HUES48 (cell line): ENCODE measurements around the gene EMCN.

ENCODE experiments used
- H3K27ac ChIP-seq: one replicate; pipeline ENCODE4 v1.7.0; 2013; ENCODE audit warnings: low read depth, low read length, inconsistent platforms
- H3K27me3 ChIP-seq: 2 replicates; pipeline ENCODE4 v1.6.1; 2013; ENCODE audit warnings: mild to moderate bottlenecking, low read length; ENCODE audit not compliant: control insufficient read depth, insufficient read depth
- H3K36me3 ChIP-seq: 2 replicates; pipeline ENCODE4 v1.6.1; 2013; ENCODE audit warnings: low read length; ENCODE audit not compliant: control insufficient read depth, insufficient read depth
- H3K4me1 ChIP-seq: 2 replicates; pipeline ENCODE4 v1.6.1; 2013; ENCODE audit warnings: mild to moderate bottlenecking, low read length; ENCODE audit not compliant: control insufficient read depth, insufficient read depth
- H3K4me3 ChIP-seq: 2 replicates; pipeline ENCODE4 v1.5.1; 2013; ENCODE audit warnings: mild to moderate bottlenecking, low read depth, low read length
- H3K9ac ChIP-seq: 2 replicates; pipeline ENCODE4 v1.6.1; 2013; ENCODE audit warnings: mild to moderate bottlenecking, low read depth, low read length, moderate library complexity
- H3K9me3 ChIP-seq: 2 replicates; pipeline ENCODE4 v1.6.1; 2013; ENCODE audit warnings: low read length; ENCODE audit not compliant: control insufficient read depth, insufficient read depth

The EMCN gene

GRCh38 chr4:100525686-100526085 lies 7.9 kb upstream of the EMCN start:
- no peaks in the 10 kb centered on the region for H3K36me3 ChIP-seq
- no peaks in the 10 kb centered on the region for H3K27me3 ChIP-seq
- no peak overlapping the region for H3K4me3 ChIP-seq
- no peaks in the 10 kb centered on the region for H3K4me1 ChIP-seq
- H3K27ac ChIP-seq, result no peak overlapping the region
- no peaks in the 10 kb centered on the region for H3K9me3 ChIP-seq
- H3K9ac ChIP-seq, result no peak overlapping the region

- Histone ChIP-seq H3K4me1 (peaks cover 6% of the 10 kb centered on the region; the same call in 1 of the 2 replicates), H3K9ac (no peak overlapping the region), H3K27ac (no peak overlapping the region), H3K27me3 (no peaks in the 10 kb centered on the region), H3K36me3 (no peaks in the 10 kb centered on the region), H3K9me3 (no peaks in the 10 kb centered on the region), H3K4me3 (no peak overlapping the region)
Observed at GRCh38 chr4:100519205-100519604, 1.4 kb upstream of the EMCN start.

- no peak overlapping the region for H3K4me3 ChIP-seq
- H3K9me3 ChIP-seq, result no peaks in the 10 kb centered on the region
- H3K27ac ChIP-seq, result no peak overlapping the region
- no peaks in the 10 kb centered on the region for H3K27me3 ChIP-seq
- no peaks in the 10 kb centered on the region for H3K36me3 ChIP-seq
- H3K4me1 ChIP-seq, result peaks cover 6% of the 10 kb centered on the region; the same call in 1 of the 2 replicates
- H3K9ac ChIP-seq, result no peak overlapping the region
Observed at GRCh38 chr4:100516225-100516624, 1.6 kb downstream of the EMCN start.

- Histone ChIP-seq H3K9ac (no peak overlapping the region), H3K9me3 (no peaks in the 10 kb centered on the region), H3K4me1 (peaks cover 6% of the 10 kb centered on the region; the same call in 1 of the 2 replicates), H3K36me3 (no peaks in the 10 kb centered on the region), H3K4me3 (no peak overlapping the region), H3K27ac (no peak overlapping the region), H3K27me3 (no peaks in the 10 kb centered on the region)
Observed at GRCh38 chr4:100511896-100512295, 5.9 kb downstream of the EMCN start.

GRCh38 chr4:100510551-100510950 lies 7.3 kb downstream of the EMCN start:
- H3K4me3 ChIP-seq, result no peak overlapping the region
- H3K9me3 ChIP-seq, result no peaks in the 10 kb centered on the region; the same call in 1 of the 2 replicates
- H3K9ac ChIP-seq, result no peak overlapping the region
- H3K27ac ChIP-seq, result no peak overlapping the region
- H3K36me3 ChIP-seq, result no peaks in the 10 kb centered on the region
- H3K27me3 ChIP-seq, result no peaks in the 10 kb centered on the region
- H3K4me1 ChIP-seq, result no peaks in the 10 kb centered on the region; the same call in 1 of the 2 replicates

GRCh38 chr4:100509386-100509785 lies 8.4 kb downstream of the EMCN start:
- H3K4me1 ChIP-seq, result no peaks in the 10 kb centered on the region; the same call in 1 of the 2 replicates

GRCh38 chr4:100508691-100509090 lies 9.1 kb downstream of the EMCN start:
- peaks cover 2% of the 10 kb centered on the region; the same call in 1 of the 2 replicates for H3K9me3 ChIP-seq
- no peak overlapping the region for H3K9ac ChIP-seq
- no peaks in the 10 kb centered on the region for H3K27me3 ChIP-seq
- no peak overlapping the region for H3K4me3 ChIP-seq
- H3K4me1 ChIP-seq, result no peaks in the 10 kb centered on the region; the same call in 1 of the 2 replicates
- no peaks in the 10 kb centered on the region for H3K36me3 ChIP-seq
- no peak overlapping the region for H3K27ac ChIP-seq

More at GRCh38 chr4:100509386-100509785, 8.4 kb downstream of the EMCN start:
- Histone ChIP-seq H3K27me3 (no peaks in the 10 kb centered on the region), H3K36me3 (no peaks in the 10 kb centered on the region), H3K9me3 (peaks cover 2% of the 10 kb centered on the region; the same call in 1 of the 2 replicates), H3K9ac (no peak overlapping the region), H3K27ac (no peak overlapping the region), H3K4me3 (no peak overlapping the region)

- Histone ChIP-seq H3K27ac (no peak overlapping the region), H3K9ac (no peak overlapping the region), H3K36me3 (no peaks in the 10 kb centered on the region), H3K4me3 (no peak overlapping the region), H3K4me1 (no peaks in the 10 kb centered on the region; the same call in 1 of the 2 replicates), H3K27me3 (no peaks in the 10 kb centered on the region), H3K9me3 (peaks cover 2% of the 10 kb centered on the region; the same call in 1 of the 2 replicates)
Observed at GRCh38 chr4:100504086-100504874, 13.5 kb downstream of the EMCN start.

- H3K9me3 ChIP-seq, result no peaks in the 10 kb centered on the region
- H3K27ac ChIP-seq, result no peak overlapping the region
- no peak overlapping the region for H3K4me3 ChIP-seq
- H3K9ac ChIP-seq, result no peak overlapping the region
- no peaks in the 10 kb centered on the region for H3K27me3 ChIP-seq
- H3K36me3 ChIP-seq, result no peaks in the 10 kb centered on the region
- H3K4me1 ChIP-seq, result no peaks in the 10 kb centered on the region
Observed at GRCh38 chr4:100497791-100498190, 20.0 kb downstream of the EMCN start.

GRCh38 chr4:100495074-100495473 lies 22.7 kb downstream of the EMCN start:
- Histone ChIP-seq H3K4me3 (no peak overlapping the region), H3K27me3 (no peaks in the 10 kb centered on the region), H3K4me1 (no peaks in the 10 kb centered on the region), H3K27ac (no peak overlapping the region), H3K9me3 (no peaks in the 10 kb centered on the region), H3K9ac (no peak overlapping the region), H3K36me3 (no peaks in the 10 kb centered on the region)

- Histone ChIP-seq H3K4me3 (no peak overlapping the region), H3K36me3 (no peaks in the 10 kb centered on the region), H3K27ac (no peak overlapping the region), H3K27me3 (no peaks in the 10 kb centered on the region), H3K9me3 (no peaks in the 10 kb centered on the region), H3K9ac (no peak overlapping the region), H3K4me1 (no peaks in the 10 kb centered on the region)
Observed at GRCh38 chr4:100494166-100494565, 23.7 kb downstream of the EMCN start.
